ENCODE measurements around the gene ATP1A4.

DNA sequence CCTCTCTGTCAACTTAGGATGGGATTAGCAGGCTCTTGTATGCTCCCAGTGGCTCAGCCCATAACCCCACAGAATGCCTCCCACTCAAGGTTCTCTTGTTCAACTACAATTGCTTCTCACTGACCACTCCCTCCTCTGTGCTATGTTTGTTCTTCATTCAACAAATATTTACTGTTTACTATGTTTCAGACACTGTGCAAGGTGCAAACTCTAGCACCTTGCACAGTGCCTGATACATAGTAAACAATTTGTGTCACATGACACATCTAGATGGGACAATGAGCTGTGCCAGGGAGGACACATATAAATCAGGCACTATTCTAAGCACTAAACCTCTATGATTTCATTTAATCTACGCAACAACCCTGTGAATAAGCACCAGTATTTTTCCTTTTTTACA is 20.5 kb upstream of the ATP1A4 start:
- TF ChIP-seq CTCF (IDR thresholded peaks at IDR 0.05; ENCODE audit: insufficient read depth, low read depth, low read length) (no peak), EZH2 (IDR thresholded peaks at IDR 0.05; ENCODE audit: insufficient read depth, low read length) (no peak)
